ENCODE data around the gene OPCML. TPM values are rescaled to one million over a fixed set of nuclear protein-coding genes. Genes with fewer than 3 reads are reported as not detected.

The OPCML gene
- not detected in 2 replicates for total RNA-seq

GRCh38 chr11:133531971-133532651 is at the start of gene OPCML:
OPCML (minus strand) TSS chr11:133532501.

